Cortex of kidney (tissue), 1 donor: Measurements from ENCODE around the gene MCRS1.
"Not testable (repeated sequence)": the region's sequence is repeated elsewhere in the genome, so short reads cannot be mapped to it uniquely, and the experiment has no call there.

Source experiments
- DNase-seq: peaks from one replicate; lab custom pipeline; 2025; lab: John Stamatoyannopoulos, UW

MCRS1 gene, protein sequence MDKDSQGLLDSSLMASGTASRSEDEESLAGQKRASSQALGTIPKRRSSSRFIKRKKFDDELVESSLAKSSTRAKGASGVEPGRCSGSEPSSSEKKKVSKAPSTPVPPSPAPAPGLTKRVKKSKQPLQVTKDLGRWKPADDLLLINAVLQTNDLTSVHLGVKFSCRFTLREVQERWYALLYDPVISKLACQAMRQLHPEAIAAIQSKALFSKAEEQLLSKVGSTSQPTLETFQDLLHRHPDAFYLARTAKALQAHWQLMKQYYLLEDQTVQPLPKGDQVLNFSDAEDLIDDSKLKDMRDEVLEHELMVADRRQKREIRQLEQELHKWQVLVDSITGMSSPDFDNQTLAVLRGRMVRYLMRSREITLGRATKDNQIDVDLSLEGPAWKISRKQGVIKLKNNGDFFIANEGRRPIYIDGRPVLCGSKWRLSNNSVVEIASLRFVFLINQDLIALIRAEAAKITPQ

DNA sequence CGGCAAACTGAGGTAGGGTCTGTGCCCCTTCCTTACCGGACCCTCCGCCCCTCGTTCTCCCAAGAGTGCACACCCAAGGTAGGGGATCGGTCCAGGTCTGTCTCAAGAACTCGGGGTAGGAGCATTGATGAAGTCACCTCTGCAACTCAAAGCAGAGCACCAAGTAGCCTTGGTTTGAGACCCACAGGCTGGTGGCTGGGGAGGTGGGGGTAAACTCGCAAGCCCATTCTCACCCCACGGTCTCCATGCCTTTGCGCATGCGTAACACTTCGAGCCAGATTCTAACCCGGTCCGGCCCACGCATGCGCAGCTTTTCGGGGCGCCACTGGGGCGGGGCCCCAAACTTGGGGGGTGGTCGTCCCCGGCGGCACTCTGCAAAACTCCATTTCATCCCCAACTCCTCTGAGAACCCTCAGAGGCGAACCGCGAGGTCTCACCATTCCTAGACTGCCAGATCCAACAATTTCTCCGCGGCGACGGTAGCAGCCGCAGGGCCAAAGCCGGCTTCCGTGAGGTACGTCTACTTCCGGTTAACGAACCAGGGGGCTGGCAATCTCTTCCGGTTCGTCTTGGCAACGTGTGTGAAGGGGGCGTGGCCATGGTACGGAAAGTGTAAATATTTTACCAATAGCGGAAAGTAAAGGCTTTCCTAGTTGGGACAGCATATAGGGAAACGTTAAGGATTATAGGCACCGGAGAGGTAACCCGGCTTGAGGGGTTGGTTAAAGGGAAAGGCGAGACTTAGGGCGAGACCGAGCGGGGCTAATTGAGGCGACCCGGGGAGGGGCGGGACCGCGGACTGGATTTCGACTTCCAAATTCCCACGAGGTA is at the start of gene MCRS1:
TSS of gene MCRS1 (minus strand) at position 532 of the 831 bp plus-strand sequence. CDS start 1,411 bp downstream, outside the sequence.
- DNase-seq: no peak

DNA sequence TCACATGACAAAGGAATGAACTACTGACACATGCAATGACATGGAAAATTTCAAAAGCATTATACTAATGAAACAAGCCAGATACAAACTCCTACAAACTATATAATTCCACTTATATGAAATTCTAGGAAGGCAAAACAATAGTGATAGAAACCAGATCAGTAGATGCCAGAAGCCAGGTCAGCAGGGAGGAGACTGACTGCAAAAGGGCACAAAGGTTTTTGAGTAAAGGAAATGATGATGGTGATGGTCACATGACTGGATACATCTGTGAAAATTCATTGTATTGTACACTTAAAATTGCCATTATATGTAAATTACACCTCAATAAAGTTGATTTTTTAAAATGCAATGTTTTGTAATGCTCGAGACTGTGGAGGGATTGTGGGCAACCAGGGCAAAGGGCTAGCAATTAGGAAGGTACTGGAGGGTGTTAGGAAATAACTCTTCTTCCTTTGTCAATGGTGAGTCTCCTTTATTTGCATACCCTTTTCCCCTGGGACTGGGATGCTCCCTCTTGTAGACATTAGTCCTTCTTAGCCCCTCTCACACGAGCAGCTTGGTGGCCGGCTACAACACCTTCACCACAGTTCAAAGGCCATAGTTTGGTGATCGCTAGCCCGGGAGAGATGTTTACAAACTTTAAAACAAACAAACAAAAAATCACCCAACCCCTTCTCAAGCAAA is 48.7 kb upstream of the MCRS1 start:
- no peak for DNase-seq

DNA sequence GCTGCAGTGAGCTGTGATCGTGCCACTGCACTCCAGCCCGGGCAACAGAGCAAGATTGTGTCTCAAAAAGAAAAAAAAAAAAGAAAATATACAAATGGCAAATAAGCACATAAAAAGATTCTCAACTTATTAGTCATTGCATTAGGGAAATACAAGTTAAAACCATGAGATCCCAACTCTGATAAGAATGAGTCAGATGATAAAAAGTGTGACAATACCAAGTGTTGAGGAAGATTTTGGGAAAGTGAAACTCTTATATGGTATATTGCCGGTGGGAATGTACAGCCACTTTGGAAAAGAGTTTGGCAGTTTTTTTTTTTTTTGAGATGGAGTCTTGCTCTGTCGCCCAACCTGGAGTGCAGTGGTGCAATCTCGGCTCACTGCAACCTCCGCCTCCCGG is 47.8 kb upstream of the MCRS1 start:
- DNase-seq: no peak

DNA sequence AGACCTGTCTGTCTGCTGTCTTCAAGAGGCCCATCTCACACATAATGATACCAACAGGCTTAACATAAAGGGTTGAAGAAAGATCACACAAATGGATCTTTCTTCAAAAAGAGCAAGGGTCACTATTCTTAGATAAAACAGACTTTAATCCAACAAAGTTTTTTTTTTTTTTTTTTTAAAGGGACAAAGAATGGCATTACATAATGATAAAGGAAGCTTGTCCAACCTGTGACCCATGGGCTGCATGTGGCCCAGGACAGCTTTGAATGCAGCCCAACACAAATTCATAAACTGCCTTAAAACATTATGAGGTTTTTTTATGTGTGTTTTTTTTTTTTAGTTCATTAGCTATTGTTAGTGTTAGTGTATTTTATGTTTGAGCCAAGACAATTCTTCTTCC is 44.3 kb upstream of the MCRS1 start:
- DNase-seq: no peak

DNA sequence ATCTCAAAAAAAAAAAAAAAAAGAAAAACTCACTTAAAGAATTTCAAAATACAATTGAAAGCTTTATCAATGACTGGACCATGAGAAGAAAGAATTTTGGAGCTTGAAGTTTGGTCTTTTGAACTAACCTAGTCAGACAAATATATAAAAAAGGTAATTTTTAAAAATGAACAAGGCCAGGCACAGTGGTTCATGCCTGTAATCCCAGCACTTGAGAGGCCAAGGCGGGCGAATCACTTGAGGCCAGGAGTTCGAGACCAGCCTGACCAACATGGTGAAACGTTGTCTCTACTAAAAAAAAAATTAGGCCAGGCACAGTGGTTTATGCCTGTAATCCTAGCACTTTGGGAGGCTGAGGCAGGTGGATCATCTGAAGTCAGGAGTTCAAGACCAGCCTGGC is 42.8 kb upstream of the MCRS1 start:
- not testable (repeated sequence) for DNase-seq

DNA sequence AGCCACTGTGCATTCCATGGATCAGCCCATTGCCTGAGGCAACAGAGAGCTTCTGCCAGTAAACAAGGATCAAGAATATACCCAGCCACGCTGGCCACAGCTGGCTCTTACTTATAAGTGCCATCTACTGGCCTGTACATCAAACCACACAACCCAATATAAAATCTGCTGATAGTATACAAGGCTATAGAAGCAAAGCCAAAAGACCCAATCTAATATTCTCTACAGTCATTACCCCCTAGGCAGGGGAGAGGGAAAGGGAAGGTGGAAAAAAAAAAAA is 41.9 kb upstream of the MCRS1 start:
- no peak for DNase-seq

DNA sequence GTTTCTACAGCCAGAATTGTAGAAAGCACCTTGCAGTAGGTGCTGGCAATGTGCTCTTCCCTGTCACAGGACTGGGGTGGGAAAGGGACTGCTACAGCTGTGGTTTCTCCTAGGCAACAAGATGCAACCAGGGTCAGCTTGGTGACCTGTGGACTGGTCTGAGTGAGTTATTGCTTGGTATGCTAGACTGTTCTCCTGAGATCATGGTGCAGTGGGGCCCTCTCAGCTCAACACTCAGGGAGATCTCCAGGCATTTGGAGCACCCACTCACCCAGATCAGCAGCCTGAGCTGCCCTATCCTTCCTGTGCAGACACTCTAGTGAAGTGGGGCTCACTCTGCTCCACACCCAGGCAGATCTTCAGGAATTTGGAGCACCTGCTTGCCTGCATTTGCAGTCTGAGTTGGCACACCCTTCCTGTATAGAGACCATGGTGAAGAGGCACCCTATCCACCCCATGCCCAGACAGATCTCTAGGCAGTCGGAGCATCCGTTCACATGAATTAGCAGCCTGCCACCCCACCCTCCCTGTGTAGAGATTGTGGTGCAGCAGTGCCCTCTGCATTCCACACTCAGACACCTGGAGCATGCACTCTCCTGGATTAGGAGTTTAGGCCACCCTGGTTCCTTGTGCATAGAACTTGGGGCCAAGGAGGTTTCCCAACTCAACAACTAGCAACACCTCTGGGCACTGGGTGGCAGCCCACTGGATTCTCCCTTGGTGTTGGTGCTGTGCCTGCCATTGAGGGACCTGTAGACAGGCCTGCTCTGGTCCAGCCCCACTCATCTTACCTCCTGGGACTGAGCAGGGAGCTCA is 41.3 kb upstream of the MCRS1 start:
- no peak for DNase-seq

DNA sequence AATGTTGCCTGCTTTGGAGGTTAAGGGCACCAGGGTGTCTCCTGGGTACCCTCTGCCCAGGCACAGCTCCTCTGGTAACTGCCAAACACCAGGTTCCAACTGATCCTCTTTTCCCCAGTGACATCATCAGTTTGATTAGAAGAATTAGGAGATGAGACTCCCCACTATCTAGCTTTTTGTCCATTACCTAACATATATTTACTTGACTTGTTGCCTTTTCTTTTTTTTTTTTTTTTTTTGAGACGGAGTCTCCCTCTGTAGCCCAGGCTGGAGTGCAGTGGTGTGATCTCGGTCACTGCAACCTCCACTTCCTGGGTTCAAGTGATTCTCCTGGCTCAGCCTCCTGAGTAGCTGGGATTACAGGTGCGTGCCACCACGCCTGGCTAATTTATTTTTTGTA is 37.6 kb upstream of the MCRS1 start, which contains the start of gene FAM186B:
TSS of gene FAM186B (minus strand) at position 101 of the 400 bp plus-strand sequence. CDS start 162 bp downstream, outside the sequence.
- not testable (repeated sequence) for DNase-seq

DNA sequence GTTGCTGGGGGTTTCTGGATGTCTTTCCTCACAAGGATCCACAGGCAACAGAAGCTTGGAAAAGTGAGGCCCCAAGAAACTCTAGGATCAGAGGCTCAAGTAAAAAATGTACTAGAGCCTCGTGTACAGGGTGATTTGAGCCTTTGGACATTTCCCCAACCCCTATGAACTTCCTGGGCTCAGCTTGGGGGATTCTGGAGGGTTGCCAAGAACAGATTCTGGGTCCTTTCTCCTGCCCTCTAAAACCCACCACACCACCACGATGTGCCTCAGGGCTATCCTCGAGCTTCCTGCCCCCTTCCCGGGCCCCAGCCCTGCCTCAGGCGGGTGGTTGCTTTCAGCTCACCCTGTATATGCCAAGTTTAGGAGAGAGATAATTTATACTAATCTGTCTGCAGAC is 36.9 kb upstream of the MCRS1 start:
- no peak for DNase-seq

DNA sequence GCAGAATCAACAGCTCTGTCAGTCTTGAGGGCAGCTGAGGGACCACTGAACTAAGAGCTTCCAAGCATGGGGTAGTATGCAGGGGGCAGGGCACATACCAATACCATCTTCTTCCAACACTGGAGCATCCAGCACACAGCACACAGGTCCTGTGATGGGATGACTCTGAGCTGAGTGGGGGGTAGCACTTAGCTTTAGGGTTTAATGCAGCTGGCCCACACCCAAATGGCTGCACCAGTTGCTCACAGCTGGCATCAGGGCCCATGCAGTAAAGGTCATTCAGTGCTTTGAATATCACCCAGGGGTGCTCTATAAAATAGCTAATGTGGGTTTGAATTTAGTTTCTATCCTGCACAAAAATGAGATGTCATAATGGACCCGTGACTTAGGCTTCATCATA is 35.8 kb upstream of the MCRS1 start:
- no peak for DNase-seq

DNA sequence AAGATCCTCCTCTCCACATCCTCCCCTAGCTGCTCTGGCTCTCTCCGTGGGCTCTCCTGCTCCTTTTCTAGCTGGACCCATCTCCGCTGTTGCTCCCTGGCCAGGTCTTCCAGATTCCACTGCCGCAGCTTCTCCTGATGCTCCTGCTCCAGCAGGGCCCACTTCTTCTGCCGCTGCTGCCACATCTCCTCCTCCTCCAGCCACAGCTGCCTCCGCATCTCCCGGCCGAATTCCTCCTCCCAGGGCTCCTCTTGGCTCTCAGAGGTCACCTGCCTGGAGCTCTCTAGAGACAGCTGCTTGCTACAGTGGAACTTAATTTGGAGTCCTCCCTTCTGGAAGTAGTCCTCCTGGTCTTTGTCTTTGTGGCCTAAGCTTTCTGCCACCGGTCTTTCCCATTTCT is 32.0 kb upstream of the MCRS1 start:
- no peak for DNase-seq

DNA sequence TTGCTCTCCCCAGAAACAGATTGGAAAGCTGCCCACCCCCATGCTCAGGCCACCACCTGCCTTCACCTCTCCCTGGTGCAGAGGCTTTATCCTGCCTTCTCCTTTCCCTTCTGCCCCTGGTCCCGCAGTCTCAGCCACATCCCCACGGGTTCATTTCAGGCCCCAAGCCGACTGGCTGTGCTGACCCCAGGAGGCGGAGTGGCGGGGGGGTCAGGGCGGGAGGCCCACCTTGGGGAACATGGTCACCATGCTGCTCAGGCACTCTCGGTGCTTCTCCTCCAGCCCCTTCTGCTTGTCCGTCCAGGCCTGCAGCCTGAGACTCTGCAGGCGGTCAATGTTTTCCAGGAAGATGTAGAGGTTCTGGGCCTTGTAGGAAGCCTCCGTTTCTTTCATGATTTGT is 30.6 kb upstream of the MCRS1 start:
- DNase-seq: no peak

DNA sequence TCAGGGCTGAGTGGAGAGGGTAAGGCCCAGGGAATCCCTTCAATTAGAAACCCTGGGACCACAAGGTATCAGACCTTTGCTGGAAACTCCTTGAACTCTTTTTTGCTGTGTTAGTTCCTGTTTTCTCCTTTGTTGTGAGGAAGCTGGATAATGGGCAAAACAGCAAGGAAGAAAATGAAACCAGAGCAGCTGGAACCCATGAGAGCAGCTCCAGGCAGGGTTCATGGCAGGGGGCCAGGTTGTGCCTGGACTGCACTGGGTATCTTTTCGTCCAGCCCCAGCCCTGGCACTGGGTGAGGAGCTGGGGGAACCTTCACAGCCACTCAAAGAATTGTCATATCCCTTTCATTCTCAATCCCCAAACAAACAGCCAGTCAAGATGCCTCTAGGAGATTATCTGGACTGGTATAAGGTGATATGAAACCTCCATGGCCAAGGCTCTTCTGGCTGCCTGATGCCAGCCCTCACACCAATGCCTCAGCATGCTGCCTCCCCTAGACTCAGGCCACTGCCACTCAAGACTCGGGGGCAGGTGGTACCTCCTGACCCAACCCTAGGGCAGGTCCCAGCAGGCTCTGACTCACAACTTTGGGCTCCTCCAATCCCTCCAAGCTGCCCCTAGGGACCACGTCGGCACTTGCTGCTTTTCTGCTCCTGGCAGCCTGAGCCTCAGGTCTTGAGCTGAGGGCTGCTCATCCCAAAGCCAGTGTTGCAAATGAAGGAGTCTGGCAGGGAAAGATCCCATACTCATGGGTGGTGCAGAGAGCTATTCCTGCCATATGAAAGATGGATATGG is 21.0 kb upstream of the MCRS1 start:
- DNase-seq: no peak

DNA sequence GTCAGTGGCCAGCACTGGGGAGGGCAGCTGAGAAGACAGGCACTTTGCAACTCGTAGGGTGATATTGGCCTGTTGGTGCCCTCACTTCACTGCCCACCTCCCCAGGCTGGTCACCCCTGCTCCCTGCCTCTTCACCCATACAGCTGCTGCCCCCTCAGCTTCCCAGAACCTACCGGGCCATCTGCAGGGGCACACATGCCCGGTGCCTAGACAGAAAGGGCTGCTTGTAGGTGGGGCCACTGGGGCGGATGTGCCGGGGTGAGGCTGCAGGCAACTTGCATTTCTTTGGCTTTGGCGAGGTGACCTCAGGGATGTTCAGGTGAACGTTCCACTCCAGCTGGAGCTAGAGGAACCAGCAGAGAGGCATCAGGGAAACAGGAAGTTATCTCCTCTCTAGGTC is 20.3 kb upstream of the MCRS1 start:
- DNase-seq: no peak

DNA sequence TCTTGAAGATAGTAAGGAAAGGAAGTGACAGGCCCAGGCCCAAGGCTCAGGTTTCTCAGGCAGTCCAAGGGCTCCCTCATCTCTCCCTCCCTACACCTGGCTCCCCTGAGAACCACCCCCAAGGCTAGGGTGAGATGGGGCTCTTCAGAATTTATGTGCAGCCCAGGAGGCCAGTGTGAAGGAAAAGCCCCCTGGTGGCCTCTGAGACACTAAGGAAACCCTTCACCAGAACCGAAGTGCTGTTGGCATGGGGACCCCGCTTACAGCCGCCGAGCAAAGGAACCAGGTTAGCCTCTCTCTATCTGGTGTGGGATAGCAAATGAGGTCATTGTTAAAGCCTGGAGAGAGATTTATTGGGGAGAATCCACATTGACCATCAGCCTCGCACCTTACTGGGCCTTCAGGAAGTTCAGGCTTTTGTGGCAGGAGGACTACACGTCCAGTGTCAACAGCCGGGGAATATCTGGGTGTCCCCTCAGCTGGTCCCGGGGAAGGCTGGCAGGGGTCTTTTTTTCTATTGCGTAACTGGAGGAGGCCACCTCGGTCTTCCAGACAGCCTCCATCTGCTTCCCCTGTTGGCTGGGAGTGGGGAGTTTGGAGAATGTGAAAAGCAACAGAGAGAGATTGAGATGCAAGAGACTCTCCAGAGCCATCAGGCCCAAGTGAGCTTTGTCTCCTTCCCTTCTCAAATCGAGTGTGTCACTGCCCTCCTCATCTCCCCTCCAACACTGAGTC is 19.4 kb upstream of the MCRS1 start:
- DNase-seq: no peak

DNA sequence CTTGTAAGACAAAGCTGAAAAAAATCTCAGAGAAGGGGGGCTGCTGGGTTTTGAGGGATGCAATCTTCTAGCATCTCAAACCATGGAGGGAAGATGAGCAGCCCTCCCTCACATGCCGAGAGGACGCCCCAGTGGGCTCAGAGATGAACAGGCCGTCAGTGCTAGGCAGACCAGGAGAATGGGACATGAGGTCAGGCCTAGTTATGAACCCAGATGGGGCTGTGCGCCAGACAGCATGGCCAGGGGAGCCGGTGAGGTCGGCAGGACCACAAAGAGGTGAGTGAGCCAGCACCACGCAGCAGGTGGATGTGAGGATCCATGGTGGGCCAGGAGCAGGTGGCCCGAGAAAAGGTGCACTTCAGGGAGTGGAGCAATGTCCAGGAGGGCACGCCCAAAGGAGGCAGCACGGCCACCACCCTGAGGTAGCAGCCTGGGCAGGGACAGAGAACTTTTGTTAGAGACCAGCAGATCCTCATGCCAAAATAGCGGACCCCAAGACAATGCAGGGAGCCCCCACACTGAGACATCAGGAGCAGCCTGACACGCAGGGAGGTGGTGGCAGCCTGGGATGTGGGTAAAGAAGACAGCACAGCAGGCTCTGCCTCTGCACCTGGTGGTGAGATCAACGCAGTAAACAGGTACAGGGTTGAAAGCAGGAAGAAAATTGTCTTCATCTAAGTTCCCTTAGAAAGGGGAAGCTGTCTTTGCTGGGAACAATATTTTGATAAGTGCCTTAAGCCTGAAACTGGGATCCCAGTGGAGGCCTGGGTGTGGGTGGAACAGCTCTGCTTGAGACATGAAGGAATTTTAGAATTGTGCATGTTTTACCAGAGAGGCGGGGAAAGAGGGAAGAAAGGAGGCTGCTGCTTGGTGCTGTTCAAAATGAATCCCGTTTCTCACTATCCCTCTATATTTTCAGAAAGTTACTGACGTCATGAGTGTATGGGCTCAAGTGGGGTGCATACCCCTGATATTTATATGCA is 17.8 kb upstream of the MCRS1 start:
- no peak for DNase-seq

DNA sequence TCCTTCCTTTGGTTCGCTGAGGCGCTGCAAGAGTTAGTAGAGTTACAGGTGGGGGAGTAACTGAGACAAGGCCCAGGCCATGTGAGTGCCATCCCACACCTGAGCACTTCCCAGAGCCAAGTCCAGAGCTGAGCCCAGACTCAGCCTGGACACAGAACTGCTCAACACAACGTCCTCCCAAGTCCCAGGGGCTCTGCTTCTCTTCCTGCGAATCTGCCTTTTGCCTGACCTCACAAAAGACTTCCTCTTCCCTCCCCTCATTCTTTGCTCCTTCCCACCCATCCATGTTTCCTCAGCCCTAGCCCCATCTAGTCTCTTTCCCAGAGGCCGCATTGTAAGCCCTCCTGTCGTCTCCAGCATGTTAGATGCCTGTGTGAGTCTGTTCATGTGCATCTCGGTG is 16.6 kb upstream of the MCRS1 start:
- DNase-seq: no peak

DNA sequence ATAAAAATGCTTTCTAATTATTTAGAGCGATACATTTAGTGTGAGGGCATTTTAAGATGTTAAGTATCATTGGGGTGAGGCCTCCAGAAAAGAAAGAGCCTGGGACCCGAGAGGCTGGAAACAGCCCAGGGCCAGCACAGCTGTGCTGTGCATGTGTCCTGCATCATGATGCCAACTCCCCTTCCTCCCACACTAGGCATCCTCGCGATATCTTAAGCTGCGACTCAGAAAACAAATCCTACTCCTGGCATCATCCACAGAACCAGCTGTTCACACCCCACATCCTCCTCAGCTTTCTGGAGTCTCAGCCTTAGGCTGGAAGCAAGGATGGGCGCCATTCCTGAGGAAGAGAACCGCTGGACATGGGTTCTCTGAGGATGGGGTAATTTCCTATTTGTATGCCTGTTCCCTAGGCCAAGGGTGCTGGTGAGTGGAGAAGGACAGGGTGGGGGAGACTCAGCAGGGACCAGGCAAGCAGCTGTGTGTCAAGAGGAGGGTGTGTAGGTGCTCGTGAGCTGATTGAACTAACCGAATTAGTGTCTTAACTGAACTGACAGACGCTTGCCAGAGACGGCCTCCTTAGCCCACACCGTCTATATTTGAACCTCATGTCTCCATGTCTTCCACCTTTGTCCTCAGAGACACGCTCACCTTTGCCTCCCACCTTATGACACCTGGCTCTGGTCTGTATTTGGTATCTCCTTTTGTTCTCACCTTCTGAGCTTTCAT is 15.6 kb upstream of the MCRS1 start:
- no peak for DNase-seq
